Superior temporal gyrus (tissue), 1 donor: ENCODE measurements around the gene GNA14.
"Not testable (repeated sequence)": the region's sequence is repeated elsewhere in the genome, so short reads cannot be mapped to it uniquely, and the experiment has no call there.

Source experiments
- DNase-seq: peaks from one replicate; pipeline ENCODE4 v3.0.0-alpha.2; 2016; ENCODE audit errors: extremely low spot score

The GNA14 gene

DNA sequence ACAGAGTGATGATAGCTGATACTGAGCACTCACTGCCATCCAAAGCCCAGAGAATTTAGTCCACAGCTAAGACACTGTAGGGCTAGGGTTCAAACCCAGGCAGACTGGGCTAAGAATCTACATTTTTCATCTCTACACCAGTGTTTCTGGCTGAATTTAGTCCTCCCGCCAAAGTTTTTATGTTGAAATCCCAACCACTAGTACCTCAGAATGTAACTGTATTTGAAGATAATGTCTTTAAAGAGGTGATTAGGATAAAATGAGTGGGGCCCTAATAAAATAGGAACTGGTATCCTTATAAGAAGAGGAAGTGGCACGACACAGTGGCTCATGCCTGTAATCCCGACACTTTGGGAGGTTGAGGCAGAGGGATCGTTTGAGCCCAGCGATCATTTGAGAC, 4.3 kb downstream of the GNA14 start:
- DNase-seq: no peak

DNA sequence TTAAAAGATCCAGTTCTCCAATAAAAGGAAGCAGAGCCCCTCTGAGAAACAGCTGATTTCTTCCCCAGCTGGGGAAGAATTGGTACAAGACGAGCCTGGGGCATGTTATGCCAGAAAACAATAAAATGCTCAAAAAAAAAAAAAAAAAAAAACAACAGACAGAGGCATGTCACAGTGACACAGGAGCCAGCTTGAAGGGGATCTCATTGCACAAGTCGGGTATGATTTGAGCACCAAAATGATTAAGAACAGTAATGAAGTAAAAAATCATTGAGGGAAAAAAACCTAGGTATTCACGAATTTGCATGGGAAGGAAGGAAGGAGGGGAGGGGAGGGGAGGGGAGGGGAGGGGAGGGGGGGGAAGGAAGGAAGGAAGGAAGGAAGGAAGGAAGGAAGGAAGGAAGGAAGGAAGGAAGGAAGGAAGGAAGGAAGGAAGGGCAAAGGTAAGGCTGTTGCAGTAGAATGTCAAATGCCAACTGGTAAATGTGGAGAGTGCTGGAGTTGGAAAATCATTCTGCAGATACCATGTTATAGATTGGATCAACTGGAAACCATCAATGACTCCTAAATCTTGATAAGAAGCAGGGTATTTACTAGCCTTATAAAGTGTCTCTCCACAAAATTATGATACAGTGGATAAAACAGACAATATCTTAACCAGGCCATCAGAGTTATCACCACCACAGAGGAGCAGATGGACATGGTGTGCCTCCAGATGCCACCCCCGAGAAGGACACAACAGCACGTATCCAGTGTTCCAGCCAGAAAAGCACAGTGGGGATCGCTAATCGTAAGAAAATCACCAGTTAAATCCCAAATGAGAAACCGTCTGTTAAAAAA, 7.2 kb downstream of the GNA14 start:
- DNase-seq: no peak

DNA sequence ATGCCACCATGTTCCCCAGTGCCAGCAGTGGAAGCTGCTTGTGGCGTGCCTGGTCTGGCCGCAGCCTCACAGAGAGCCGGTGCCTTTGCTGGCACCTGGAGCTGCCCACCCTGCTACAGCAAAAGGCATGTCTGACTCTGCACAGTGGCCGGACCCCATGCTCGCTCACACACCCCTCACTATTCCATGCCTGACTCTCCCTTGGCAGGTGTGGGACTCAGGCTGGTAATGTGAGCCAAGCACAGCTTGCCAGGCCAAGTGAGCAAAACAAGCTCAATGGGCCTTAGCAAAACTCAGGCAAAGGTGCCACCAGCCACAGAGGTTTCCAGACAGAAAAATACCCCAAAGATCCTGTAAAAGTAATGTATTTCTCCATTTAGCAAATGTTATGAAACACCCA, 15.5 kb downstream of the GNA14 start:
- DNase-seq: no peak

DNA sequence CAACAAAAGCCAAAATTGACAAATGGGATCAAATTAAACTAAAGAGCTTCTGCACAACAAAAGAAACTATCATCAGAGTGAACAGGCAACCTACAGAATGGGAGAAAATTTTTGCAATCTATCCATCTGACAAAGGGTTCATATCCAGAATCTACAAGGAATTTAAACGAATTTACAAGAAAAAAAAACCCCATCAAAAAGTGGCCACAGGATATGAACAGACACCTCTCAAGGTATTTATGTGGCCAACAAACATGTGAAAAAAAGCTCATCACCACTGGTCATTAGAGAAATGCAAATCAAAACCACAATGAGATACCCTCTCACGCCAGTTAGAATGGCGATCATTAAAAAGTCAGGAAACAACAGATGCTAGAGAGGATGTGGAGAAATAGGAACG, 19.3 kb downstream of the GNA14 start:
- not testable (repeated sequence) for DNase-seq

DNA sequence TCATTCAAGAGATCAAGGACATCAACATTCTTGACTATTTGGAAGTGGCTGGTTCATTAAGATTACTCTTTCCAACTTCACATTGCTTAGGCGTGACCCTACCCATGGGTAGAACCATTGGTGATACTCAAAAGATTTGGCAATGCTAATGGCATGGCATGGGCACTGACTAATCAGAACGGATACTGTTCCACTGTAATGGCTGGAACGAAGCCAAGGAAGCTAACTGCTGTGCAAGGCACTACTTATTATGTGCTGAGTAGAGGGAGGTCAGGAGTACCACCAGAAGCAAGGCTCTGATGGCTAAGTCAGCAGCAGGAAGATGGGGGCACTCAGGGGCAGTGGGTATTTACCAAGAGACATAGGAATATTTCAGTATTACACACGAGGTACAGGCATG, 31.9 kb downstream of the GNA14 start:
- no peak for DNase-seq

DNA sequence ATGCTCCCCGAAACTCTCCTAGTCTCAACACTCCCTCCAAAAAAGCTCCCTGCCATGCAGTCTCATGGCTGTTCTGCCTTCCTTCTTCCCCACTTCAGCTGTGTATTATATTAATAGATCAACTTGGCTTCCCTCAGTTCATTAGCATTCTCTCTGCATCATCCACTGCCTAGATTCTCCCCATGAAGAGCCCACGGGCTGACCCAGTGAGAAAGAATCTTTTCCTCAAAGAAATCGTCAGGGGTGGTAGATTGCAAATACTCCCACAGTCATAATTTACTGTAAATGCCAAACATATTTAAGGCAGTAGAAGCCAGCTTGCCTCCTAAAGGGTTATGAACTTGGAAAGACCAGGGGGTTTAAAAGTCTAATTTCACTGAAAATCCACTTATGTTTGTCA, 33.5 kb downstream of the GNA14 start:
- no peak for DNase-seq

DNA sequence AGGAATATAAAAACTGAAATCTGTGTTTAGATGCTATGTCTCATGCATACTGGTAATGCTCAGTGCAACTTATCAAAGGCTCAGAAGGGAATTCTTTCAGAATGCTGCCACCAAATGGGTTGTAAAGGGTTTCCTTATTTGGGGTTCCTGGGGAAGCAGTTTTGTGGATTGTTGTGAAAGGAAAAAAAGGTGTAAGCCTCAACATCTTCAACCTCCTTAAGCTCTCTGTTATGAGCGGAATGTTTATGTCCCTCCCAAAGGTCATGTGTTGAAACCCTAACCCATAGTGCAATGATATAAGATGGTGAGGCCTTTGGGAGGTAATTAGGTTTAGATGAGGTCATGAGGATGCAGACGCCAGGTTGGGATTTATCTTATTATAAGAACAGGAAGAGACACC, 41.6 kb downstream of the GNA14 start:
- DNase-seq: no peak

DNA sequence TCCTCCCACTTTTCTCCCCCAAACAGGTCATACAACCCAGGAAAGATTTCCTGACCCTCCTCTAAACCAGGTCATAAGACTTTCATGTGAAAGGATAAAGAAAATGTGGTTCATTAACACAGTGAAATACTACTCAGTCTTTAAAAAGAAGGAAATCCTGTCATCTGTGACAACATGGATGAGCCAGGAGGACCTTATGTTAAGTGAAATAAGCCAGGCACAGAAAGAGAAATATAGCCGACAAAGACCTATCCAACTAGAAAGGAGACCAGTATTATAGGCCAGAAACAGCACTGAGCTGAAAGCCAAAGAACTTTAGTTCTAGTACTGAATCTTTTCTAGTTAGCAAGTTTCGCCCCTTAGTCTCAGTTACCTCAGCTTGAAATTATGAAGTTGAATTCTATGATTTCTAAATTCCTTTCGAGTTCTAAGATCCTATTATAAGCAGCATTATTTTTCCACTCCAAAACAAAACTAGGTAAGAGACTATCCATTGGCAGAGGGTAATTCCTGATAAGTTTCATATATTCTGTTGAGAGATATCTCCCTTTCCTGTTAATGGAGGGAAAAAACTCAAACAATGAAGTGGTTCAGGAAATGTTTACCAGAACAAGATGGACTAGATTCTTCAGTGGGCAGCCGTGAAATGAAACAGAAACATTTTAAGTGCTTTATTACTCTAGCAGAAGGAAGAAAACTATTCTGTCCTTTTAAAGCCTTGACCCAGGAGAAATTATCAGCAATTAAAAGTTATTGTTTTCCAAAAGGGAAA, 42.5 kb downstream of the GNA14 start:
- DNase-seq: no peak

DNA sequence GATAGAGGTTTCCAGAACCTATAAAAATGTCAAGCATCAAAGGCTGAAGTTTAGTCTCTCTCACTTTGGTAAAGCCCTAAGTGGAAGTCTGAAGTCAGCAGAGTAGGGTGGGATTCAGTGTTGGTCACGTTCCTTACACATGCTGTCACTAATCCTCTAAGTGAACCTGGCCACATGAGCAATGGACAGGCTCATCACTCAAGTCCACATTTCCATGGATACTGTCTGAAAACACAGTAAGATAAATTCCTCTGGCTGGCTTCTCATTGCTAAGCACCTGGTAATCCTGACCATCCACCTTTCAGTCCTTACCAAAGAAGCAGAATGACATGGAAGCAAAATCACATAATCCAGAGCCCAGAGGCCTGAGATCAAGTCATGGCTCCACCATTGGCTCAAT, 43.8 kb downstream of the GNA14 start:
- no peak for DNase-seq

DNA sequence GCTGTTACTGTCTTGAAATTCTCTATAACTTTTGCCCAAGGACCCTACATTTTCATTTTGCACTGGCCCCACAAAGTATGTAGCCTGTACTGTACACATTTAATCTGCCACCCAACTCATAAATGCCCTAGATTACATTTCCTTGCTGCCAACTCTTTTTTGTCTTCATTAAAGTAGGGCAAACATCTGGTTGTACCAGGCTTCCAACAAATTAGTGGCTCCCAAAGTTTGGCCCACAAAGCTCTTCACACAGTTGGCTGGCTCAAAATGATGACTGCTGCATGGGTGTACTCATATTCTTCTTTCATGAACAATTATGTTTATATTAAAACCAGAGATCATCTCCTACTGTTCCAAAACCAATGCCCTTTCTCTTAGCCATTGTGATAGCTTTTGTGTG, 45.3 kb downstream of the GNA14 start:
- no peak for DNase-seq

DNA sequence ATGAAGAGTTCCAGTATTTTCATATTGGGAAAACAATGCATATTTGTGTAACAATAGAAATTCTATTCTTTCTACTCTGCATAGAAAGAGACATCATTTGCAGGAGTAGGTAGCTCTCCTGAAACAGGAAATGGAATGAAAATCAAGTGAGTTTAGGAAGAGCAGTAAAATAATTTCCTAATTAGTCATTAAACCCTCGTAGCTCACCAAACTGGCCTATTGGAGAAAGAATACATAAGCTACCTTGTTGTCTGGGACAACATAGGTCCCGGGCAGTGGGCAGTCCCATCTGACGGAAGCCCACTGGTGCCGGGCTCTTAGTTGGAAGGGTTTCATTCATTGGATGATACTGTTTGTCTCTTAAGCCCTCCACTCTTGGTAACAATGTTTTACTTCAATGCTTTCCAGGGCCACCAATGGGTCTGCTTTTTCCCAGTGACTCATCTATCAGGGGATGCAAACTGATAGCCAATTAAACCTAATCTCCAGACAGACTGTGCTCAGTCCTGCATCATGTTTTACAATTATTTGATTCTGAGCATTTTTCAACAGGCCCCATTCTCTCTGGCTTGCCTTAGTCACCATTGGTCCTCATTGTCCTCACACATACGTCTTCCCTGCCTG, 46.5 kb downstream of the GNA14 start:
- no peak for DNase-seq

DNA sequence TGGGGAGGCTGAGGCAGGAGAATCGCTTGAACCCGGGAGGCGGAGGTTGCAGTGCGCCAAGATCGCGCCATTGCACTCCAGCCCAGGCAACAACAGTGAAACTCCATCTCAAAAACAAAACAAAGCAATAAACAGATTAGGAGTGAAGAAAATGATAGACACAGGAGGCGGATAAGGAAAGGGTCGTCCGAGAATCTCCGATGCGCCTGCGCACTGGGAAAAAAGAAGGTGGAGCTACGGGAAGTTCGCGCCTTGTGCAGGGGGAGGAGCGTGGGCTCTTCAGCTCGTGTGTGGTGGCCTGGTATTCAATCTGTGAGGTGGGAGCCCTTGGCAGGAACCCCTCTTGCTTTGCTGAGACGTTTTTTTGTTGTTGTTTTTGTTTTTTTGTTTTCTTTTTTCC, 47.3 kb downstream of the GNA14 start:
- no peak for DNase-seq

DNA sequence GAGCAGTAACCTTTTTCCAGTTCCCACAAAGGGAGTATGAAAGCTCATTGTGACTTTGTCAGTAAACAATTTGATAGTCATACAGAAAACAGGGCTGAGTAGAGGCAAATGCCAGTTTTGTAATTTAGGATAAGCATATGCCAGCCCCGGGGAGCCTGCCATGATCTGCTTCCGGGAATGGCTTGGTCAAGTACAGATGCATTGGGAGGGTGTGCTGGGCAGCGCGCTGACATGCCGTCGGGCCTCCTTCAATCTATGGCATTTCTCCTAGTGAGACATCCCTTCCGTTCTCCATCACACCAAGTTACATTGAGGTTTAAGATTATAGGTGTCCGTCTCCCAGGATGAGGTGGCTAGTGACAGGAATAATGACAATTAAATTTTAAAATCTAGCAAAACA, 48.6 kb downstream of the GNA14 start:
- DNase-seq: no peak

DNA sequence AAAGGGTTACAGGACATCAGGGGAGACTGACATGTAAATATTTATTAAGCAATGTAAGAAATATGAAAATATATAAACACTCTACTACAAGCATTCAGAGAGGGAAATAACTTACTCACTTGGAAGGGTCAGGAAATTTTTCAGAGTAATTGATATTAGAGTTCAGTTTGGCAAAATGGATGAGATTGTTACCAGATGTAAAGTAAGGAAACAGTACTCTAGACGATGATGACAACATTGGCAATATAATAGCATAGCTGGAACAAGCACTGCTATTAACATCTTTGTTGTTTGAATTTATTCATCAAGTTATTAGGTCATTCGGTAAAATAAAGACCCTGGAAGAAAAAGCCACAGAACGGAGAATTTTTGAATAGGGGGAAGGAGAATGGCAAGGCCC, 49.1 kb downstream of the GNA14 start:
- DNase-seq: no peak

DNA sequence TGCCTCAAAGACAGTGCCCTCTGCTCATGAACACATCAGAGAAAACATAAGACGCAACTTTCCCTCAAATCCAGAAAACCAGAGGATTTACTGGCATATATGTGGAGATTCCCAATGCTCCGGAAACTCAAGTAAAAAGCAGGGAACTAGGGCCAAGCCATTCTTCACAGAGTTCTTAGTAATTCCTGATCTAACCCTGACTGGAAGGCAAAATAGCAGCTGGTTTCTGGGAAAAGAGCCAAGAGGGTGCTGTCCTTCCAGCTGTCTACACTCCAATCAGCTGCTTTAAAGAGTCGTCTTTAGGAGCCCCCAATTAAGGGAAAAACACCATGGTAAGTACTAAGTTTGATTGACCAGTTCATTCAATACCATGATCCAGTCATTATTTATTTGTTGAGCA, 49.6 kb downstream of the GNA14 start:
- DNase-seq: no peak

DNA sequence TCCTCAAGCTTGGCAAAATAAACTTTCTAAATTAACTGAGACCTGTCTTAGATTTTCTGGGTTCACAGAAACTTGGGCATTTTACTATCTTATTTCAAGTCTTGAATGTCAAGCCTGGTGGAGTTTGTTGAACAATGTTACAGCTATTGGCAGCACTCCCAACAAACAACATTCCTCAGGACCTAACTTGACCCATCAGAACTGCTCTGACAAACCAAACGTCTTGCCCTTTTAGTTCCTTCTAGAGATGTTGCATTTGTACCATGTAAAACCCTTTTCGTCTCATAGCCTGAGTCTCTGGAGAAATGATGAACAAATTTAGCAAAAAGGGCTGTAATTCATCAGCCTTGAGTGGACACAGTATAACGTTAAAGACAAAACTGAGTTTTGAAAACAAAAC, 51.1 kb downstream of the GNA14 start:
- no peak for DNase-seq

DNA sequence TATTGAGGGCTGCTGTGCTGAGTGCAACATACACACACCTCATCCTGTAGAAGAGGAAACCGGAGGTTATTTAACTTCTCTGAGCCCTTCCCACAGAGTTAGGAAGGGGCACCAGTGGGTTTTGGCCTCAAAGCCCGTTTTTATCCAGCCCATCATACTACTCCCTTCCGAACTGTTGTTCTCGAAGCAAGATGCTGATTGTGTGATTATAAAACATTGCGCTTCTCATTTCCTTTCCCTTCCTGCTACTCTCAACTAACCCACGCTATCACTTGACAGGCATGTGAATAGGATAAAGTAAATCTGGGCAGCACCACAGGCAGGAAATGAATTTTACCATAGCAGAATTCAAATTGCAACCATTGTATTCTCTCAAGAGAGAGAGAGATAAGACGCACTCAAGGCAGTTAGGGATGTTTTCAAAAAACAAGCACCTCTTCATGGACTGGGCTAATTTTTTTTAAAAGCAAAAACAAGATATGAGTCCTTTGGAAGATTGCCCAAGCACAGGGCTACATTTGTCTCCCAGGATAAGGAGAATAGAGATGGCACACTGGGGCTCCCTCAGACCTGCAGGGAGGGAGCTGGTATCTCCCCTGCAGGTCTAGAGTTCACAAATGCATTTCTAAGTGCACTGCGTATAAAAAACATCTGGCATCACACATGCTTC, 52.6 kb downstream of the GNA14 start:
- DNase-seq: no peak

DNA sequence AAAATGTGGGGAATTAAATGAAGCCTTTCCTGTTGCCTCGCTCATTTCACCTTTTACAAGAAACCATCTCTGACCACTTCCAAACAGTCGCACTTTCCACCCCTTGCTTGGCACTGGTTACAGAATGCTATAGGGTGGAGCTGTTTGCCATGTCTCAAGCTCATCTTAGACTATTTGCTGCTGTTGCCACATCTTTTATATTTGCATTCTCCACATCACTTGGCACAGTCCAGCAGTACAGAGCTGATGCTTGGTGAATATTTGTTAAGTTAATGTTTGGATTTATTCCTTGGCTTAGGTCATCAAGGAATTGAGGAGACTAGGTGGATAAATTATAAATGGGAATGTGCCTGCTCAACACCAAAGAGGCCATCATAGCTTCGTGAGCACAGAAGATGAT, 53.2 kb downstream of the GNA14 start:
- no peak for DNase-seq

DNA sequence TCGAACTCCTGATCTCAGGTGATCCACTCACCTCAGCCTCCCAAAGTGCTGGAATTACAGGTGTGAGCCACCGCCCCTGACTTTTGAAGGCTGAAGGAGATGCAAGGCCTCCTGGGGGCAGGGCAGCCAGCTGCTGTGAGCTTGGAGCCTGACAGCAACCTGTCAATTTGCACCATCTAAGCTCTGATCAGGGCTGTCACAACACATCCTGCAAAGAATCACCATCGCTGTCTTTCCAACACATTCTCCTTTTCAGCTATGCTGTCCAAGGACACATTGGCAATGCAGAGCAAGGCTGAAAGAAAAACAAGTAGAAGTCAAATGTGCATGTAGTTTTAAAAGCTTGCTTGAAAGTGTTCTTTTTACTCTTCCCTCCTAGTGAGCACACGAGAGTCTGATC, 54.6 kb downstream of the GNA14 start:
- no peak for DNase-seq

DNA sequence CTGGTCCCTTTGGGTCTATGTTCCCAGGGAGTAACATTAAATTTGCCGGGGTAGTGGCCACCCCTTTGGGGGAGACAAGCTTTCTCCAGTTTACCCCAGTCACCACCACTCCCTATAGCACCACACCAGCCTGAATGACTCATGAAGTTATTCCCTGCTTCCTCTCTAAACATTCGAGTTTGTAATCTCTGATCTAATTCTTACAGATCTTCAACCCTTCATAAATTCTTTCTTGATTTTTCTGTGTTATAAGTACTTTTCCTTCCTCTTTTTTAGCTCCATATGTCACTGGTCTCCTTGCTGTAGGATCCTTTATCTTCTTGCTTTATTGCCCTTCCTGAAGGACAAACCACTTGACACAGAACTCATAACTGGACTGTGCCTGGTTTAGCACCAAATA, 55.6 kb downstream of the GNA14 start:
- DNase-seq: no peak

DNA sequence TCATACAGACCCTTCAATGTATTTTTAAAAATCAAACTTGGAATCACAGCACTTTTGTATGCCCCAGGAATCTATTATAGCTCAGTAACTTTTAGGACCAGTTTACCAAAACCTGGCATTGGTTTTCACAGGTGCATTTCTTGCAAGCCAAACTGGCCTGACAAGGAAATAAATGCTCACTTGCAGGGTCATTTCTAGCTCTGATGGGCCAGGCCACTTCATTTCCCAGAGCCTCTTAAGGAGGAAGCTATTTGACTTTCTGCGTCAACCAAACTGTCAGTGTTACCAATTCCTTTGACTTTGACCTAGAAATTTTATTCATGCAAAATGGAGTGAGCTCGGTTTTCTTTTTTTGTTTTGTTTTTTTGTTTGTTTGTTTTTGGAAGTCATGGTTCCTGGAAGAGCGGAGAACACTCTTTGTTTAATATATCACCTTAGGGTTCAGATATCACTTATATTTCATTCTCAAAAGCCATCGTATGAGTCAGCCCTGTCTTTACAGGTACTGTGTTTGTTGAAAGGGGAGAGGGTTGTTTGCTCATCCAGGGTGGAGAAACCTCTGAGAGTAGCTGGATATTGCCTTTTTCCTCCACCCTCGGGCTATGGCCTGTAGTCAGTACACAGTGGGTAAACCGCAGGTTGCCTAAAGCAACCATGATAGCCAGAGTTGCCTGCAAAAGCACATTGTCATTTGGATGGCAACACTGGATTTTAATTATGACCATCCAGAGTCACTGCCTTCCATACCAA, 58.9 kb downstream of the GNA14 start:
- no peak for DNase-seq
